GM10266 (cell line): ENCODE data around the gene TTC23.
A peak's percentile ranks its signal among the peaks of the same experiment; 100 is the strongest.

Experiments
- DNase-seq: peaks from one replicate; pipeline ENCODE4 v3.0.0; 2012; ENCODE audit errors: extremely low spot score
- CTCF ChIP-seq: IDR thresholded peaks from 2 replicates; pipeline ENCODE4 v1.5.1; 2012; ENCODE audit warnings: mild to moderate bottlenecking, low read depth; ENCODE audit not compliant: control insufficient read depth, insufficient read depth; ENCODE audit errors: missing control alignments

Gene TTC23

GRCh38 chr15:99106417-99107220 lies 142.8 kb downstream of the TTC23 start:
- no peak for DNase-seq
- TF ChIP-seq CTCF = no peak

- TF ChIP-seq CTCF = peak; percentile 21
- DNase-seq = peak; percentile 65
These were observed 143.7 kb downstream of the TTC23 start for GRCh38 chr15:99105514-99106341.

GRCh38 chr15:99104788-99105513 lies 144.4 kb downstream of the TTC23 start, which contains the start of gene SYNM:
SYNM (plus strand) TSS chr15:99105080; CDS start chr15:99105200, 120 bp downstream.
- TF ChIP-seq CTCF = peak; percentile 87
- DNase-seq = peak; percentile 96

GRCh38 chr15:99103279-99103678 lies 146.1 kb downstream of the TTC23 start:
- no peak for DNase-seq
- TF ChIP-seq CTCF = no peak

GRCh38 chr15:99102332-99103235 lies 146.8 kb downstream of the TTC23 start:
- TF ChIP-seq CTCF = no peak
- DNase-seq = no peak

- no peak for DNase-seq
- no peak for TF ChIP-seq CTCF
These were observed 147.9 kb downstream of the TTC23 start for GRCh38 chr15:99101501-99101900.
